ENCODE results near the gene PPT1.

Gene PPT1

DNA sequence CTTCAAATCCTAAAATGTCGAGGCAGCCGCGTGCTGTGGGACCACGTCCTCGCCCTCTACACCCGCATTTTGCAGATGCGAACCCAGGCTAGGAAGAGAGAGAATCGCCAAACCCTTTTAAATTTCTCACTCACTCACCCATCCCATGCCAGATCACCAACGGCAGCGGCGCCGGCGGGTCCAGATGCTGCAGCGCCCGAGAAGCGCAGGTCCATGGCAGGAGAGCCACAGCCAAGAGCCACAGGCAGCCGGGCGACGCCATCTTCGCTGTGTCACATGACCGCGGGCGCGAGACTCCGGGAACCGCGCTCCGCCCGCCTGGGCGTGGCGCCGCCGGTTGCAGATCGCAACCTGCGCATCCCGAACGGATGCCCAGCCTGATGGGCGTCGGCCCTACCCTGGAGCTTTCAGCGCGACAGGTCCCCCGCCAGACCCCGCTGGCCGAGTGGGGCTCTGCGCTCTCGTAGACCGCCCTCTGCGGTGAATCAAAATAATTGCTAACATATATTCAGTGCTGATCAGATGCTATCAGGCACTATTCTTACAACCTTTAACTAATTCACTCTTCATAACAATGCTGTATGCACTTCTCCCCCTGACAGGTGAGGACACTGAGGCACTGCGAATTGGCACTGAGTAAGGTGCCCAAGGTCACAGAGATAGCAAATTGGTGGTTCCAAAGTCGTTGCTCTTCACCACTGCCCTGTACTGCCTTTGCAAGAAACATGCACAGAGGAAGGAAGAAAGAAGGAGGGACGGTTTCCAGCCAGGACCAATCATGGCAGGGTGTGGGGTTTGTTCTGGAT, at the start of gene PPT1:
TSS of gene PPT1 (minus strand) at position 276 of the 806 bp plus-strand sequence. CDS start at position 262, 14 bp downstream.
- peaks cover 0 to 26% (median 14%) of the 10 kb centered on the region in 5 donors for H3K4me1 ChIP-seq (ENCODE audit: control insufficient read depth in 5 of 5, insufficient read depth in 5 of 5, low read length in 5 of 5)
- H3K36me3 ChIP-seq (ENCODE audit: control insufficient read depth in 5 of 5, insufficient read depth in 5 of 5, low read length in 5 of 5), result peaks cover under 1 to 1% (median under 1%) of the 10 kb centered on the region in 5 donors
- no peaks in the 10 kb centered on the region for H3K9me3 ChIP-seq (ENCODE audit: control insufficient read depth in 5 of 5, low read length in 5 of 5)
- peaks cover 0 to 4% (median 0%) of the 10 kb centered on the region in 5 donors for H3K27me3 ChIP-seq (ENCODE audit: control insufficient read depth in 5 of 5, insufficient read depth in 4 of 5, low read length in 5 of 5)
- peak within 1 kb of the TSS; percentile 71 to 95 (median 90) for H3K4me3 ChIP-seq (ENCODE audit: low read depth in 1 of 5, low read length in 5 of 5)
- H3K27ac ChIP-seq (ENCODE audit: low read depth, low read length), result no peak within 1 kb of the TSS
- peak within 1 kb of the TSS in 4 of 5 donors; percentile 45 to 68 (median 59) for H3K9ac ChIP-seq (ENCODE audit: low read length in 5 of 5)

DNA sequence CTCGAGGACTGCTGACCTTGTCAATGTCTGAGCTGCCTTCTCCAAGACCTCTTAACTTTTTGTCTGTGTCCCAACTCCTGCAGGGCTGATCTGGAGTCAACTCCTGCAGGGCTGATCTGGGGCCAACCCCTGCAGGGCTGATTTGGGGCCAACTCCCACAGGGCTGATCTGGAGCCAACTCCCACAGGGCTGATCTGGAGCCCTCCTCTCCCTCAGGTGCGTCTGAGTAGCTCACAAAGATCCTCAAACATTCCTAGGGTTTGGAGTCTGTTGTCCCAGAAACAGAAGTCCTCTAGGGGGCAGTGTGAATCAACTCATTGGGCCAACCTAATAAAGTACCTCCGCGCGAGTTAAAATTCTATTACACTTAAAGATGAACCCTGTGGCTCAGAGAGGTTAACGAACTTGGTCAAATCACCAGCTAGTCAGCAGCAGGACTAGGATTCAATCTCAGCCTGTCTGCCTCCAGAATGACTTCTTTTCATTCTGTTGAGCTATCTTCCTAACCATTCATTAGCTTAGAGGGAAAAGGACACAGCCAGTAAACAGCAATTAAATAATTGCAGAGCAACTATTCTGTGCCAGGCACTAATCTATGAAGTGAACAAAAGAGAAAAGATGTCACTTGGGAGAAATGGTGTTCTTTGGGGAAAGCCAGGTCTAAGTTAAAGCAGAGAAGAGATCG, 47.0 kb upstream of the PPT1 start:
- H3K9me3 ChIP-seq (ENCODE audit: control insufficient read depth in 5 of 5, low read length in 5 of 5), result peaks cover 0 to 4% (median 0%) of the 10 kb centered on the region in 5 donors
- no peak overlapping the region for H3K27ac ChIP-seq (ENCODE audit: low read depth, low read length)
- H3K4me1 ChIP-seq (ENCODE audit: control insufficient read depth in 5 of 5, insufficient read depth in 5 of 5, low read length in 5 of 5), result peaks cover 0 to 3% (median 0%) of the 10 kb centered on the region in 5 donors
- H3K27me3 ChIP-seq (ENCODE audit: control insufficient read depth in 5 of 5, insufficient read depth in 4 of 5, low read length in 5 of 5), result peaks cover under 1 to 7% (median 4%) of the 10 kb centered on the region in 5 donors
- no peak overlapping the region for H3K4me3 ChIP-seq (ENCODE audit: low read depth in 1 of 5, low read length in 5 of 5)
- no peak overlapping the region for H3K9ac ChIP-seq (ENCODE audit: low read length in 5 of 5)
- H3K36me3 ChIP-seq (ENCODE audit: control insufficient read depth in 5 of 5, insufficient read depth in 5 of 5, low read length in 5 of 5), result no peaks in the 10 kb centered on the region

DNA sequence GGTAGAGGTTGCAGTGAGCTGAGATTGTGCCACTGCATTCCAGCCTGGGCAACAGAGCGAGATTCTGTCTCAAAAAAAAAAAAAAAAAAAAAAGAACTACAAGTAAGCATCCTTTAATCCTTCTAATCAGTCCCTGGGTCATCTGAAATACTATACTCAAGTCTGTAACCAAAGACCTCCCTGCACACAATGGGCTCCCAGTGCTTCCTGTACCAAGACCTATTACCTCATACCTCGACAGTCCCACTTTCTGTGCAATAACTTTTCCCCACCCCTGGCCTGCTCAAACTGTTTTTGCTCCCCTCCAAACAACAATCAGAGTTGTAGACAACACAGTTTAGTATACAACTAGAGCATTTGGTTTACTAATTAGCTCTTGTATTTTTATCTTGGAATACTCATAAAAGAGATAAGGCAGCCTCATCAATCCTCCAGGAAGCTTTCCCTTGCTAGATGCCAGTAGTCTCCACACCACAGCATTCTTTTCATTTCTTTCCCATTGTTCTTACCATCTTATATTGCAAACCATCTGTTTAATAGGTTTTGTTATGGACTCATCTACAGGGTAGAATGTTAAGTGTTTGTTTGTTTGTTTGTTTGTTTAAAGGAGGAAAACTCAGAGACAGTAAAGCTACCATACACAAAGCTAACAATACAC, 45.0 kb upstream of the PPT1 start:
- Histone ChIP-seq H3K27me3 (ENCODE audit: control insufficient read depth in 5 of 5, insufficient read depth in 4 of 5, low read length in 5 of 5) (peaks cover 0 to 7% (median 2%) of the 10 kb centered on the region in 5 donors), H3K4me1 (ENCODE audit: control insufficient read depth in 5 of 5, insufficient read depth in 5 of 5, low read length in 5 of 5) (peaks cover 0 to 3% (median 0%) of the 10 kb centered on the region in 5 donors), H3K27ac (ENCODE audit: low read depth, low read length) (no peak overlapping the region), H3K4me3 (ENCODE audit: low read depth in 1 of 5, low read length in 5 of 5) (no peak overlapping the region), H3K36me3 (ENCODE audit: control insufficient read depth in 5 of 5, insufficient read depth in 5 of 5, low read length in 5 of 5) (no peaks in the 10 kb centered on the region), H3K9me3 (ENCODE audit: control insufficient read depth in 5 of 5, low read length in 5 of 5) (peaks cover 0 to 4% (median 0%) of the 10 kb centered on the region in 5 donors), H3K9ac (ENCODE audit: low read length in 5 of 5) (no peak overlapping the region)

DNA sequence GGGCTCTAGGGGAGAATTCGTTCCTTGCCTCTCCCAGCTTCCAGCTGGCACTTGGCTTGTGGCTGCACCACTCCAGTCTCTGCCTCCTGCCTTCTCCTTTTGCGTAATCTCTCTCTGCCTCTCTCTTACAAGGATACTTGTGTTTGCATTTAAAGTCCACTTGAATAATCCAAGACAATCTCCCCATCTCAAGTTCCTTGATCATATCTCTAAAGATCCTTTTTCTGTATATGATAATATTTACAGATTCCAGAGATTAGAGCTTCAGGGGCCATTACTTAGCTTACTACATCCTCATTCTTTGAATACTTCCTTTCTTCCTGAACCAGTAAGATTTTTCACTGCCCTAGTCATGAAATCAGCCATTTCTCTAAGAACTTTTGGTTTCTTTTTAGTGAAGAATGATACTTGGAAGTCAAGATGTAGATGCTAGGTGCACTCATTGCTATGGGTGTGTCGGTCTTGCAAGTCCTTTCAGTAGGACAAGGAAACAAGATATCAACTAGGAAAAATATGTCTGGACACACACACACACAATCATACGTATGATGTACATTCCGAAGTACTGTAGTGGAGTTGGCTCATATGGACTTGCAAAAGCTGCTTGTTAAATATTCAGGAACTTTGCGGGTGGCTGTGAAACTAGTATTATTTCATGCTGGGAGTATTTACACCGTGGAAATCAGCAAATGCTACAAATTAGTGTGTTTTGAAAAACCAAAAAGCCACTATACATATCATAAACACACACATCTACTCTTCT, 43.3 kb upstream of the PPT1 start:
- Histone ChIP-seq H3K27ac (ENCODE audit: low read depth, low read length) (no peak overlapping the region), H3K4me1 (ENCODE audit: control insufficient read depth in 5 of 5, insufficient read depth in 5 of 5, low read length in 5 of 5) (peaks cover 0 to 1% (median 0%) of the 10 kb centered on the region in 5 donors), H3K4me3 (ENCODE audit: low read depth in 1 of 5, low read length in 5 of 5) (no peak overlapping the region), H3K36me3 (ENCODE audit: control insufficient read depth in 5 of 5, insufficient read depth in 5 of 5, low read length in 5 of 5) (no peaks in the 10 kb centered on the region), H3K9me3 (ENCODE audit: control insufficient read depth in 5 of 5, low read length in 5 of 5) (peaks cover 0 to 4% (median 0%) of the 10 kb centered on the region in 5 donors), H3K27me3 (ENCODE audit: control insufficient read depth in 5 of 5, insufficient read depth in 4 of 5, low read length in 5 of 5) (peaks cover 0 to 5% (median 3%) of the 10 kb centered on the region in 5 donors), H3K9ac (ENCODE audit: low read length in 5 of 5) (no peak overlapping the region)

DNA sequence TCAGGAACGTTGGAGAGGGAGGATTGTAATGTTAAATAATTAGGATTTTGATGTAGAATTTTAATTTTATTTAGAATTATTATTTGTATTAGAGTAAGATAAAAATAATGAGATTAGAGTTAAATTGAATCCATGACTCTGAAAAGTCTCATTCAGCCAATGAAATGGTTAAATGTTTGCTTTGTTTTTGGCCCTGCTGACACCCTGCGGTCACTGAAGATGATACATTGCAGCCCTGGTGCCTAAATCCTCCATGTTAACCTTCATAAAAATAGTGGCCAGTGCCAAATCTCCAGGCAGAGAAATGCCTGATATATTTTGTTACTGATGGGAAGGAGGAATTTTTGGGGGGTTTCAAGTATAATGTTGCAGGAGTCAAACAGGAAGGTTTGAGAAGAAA, 36.8 kb upstream of the PPT1 start:
- peaks cover 3 to 17% (median 9%) of the 10 kb centered on the region in 5 donors for H3K27me3 ChIP-seq (ENCODE audit: control insufficient read depth in 5 of 5, insufficient read depth in 4 of 5, low read length in 5 of 5)
- peaks cover 0 to 4% (median 0%) of the 10 kb centered on the region in 5 donors for H3K9me3 ChIP-seq (ENCODE audit: control insufficient read depth in 5 of 5, low read length in 5 of 5)
- H3K4me3 ChIP-seq (ENCODE audit: low read depth in 1 of 5, low read length in 5 of 5), result no peak overlapping the region
- H3K4me1 ChIP-seq (ENCODE audit: control insufficient read depth in 5 of 5, insufficient read depth in 5 of 5, low read length in 5 of 5), result peaks cover 0 to 7% (median 6%) of the 10 kb centered on the region in 5 donors
- H3K9ac ChIP-seq (ENCODE audit: low read length in 5 of 5), result no peak overlapping the region
- H3K36me3 ChIP-seq (ENCODE audit: control insufficient read depth in 5 of 5, insufficient read depth in 5 of 5, low read length in 5 of 5), result no peaks in the 10 kb centered on the region
- H3K27ac ChIP-seq (ENCODE audit: low read depth, low read length), result no peak overlapping the region

DNA sequence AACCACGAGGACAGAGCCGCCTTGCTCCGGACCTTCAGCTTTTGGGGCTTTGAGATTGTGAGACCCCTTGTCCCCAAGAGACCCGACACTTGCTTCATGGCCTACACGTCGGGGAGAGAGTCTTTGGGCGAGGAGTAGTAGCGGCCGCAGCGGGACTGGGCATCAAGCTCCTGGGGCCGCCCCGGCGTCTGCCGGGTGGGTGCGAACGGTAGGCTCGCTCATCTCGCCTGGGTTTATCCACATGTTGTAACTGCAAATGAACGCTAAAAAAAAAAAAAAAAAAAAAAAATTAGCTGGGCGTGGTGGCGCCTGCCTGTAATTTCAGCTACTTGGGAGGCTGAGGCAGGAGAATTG, 36.2 kb upstream of the PPT1 start:
- peaks cover 3 to 17% (median 9%) of the 10 kb centered on the region in 5 donors for H3K27me3 ChIP-seq (ENCODE audit: control insufficient read depth in 5 of 5, insufficient read depth in 4 of 5, low read length in 5 of 5)
- H3K9ac ChIP-seq (ENCODE audit: low read length in 5 of 5), result no peak overlapping the region
- peak overlapping the region in 2 of 5 donors; percentile 40 to 44 for H3K4me3 ChIP-seq (ENCODE audit: low read depth in 1 of 5, low read length in 5 of 5)
- no peak overlapping the region for H3K27ac ChIP-seq (ENCODE audit: low read depth, low read length)
- H3K9me3 ChIP-seq (ENCODE audit: control insufficient read depth in 5 of 5, low read length in 5 of 5), result peaks cover 0 to 4% (median 0%) of the 10 kb centered on the region in 5 donors
- no peaks in the 10 kb centered on the region for H3K36me3 ChIP-seq (ENCODE audit: control insufficient read depth in 5 of 5, insufficient read depth in 5 of 5, low read length in 5 of 5)
- H3K4me1 ChIP-seq (ENCODE audit: control insufficient read depth in 5 of 5, insufficient read depth in 5 of 5, low read length in 5 of 5), result peaks cover 0 to 7% (median 6%) of the 10 kb centered on the region in 5 donors

DNA sequence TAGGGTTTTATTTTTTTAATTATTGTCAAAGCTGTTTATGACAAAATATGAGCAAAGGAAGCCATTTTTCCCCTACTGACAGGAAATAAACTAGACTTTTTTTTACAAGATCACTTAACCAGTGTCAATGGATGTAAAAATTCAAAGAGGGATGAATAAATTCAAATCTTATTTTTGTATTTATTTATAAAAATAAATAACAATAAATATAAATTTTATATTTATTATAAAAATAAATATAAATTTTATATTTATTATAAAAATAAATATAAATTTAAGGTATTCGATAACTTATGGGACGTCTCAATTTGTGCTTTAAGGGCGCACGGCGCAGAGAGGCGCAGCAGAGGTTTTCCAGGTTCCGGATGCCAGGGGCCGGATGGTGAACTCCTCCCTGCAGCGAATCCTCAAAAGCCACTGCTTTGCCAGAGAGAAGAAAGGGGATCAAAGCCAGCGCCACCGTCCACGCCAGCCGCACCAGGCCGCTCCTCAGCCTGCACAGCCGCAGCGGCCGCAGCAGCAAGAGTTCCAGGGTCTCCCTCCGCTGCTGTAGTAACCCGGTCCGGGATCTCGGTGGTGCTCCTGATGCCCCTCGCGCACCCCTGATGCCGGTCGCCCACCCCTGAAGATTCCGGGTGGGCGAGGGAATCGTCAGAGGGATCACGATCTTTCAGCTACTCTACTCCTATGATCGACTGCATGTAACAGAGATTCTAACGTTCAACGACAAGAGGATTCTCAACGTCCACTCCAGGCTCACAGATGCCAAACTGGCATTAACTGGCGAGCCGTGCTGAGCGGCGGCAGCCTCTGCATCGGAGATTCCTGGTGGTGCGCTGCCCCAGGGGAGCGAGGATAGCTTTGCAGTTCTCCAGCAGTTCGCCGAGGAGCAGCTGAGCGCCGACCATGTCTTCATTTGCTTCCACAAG, 35.6 kb upstream of the PPT1 start:
- Histone ChIP-seq H3K27ac (ENCODE audit: low read depth, low read length) (no peak overlapping the region), H3K9ac (ENCODE audit: low read length in 5 of 5) (no peak overlapping the region), H3K27me3 (ENCODE audit: control insufficient read depth in 5 of 5, insufficient read depth in 4 of 5, low read length in 5 of 5) (peaks cover 3 to 17% (median 9%) of the 10 kb centered on the region in 5 donors), H3K36me3 (ENCODE audit: control insufficient read depth in 5 of 5, insufficient read depth in 5 of 5, low read length in 5 of 5) (no peaks in the 10 kb centered on the region), H3K4me3 (ENCODE audit: low read depth in 1 of 5, low read length in 5 of 5) (peak overlapping the region in 4 of 5 donors; percentile 3 to 44 (median 36)), H3K9me3 (ENCODE audit: control insufficient read depth in 5 of 5, low read length in 5 of 5) (peaks cover 0 to 4% (median 0%) of the 10 kb centered on the region in 5 donors), H3K4me1 (ENCODE audit: control insufficient read depth in 5 of 5, insufficient read depth in 5 of 5, low read length in 5 of 5) (peaks cover 0 to 7% (median 6%) of the 10 kb centered on the region in 5 donors)

DNA sequence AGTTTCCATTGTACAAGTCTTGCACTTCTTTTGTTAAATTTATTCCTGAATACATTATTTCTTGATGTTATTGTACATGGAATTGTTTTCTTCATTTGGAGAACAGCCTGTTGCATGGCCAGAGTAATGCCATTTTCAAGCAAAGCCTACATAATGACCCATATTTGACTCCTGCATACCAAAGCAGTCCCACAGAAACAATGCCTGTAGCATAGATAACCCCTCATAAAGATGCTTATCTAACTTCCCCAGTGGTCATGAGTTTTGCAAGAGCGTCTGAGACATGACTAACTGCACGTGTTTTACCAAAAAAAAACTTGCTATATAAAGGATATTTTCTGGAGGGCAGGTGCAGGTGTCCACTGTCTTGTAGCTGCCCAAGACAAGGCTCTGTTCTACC, 33.8 kb upstream of the PPT1 start:
- Histone ChIP-seq H3K9ac (ENCODE audit: low read length in 5 of 5) (no peak overlapping the region), H3K4me1 (ENCODE audit: control insufficient read depth in 5 of 5, insufficient read depth in 5 of 5, low read length in 5 of 5) (peaks cover 0 to 7% (median 6%) of the 10 kb centered on the region in 5 donors), H3K9me3 (ENCODE audit: control insufficient read depth in 5 of 5, low read length in 5 of 5) (peaks cover 0 to 4% (median 0%) of the 10 kb centered on the region in 5 donors), H3K36me3 (ENCODE audit: control insufficient read depth in 5 of 5, insufficient read depth in 5 of 5, low read length in 5 of 5) (no peaks in the 10 kb centered on the region), H3K27me3 (ENCODE audit: control insufficient read depth in 5 of 5, insufficient read depth in 4 of 5, low read length in 5 of 5) (peaks cover 3 to 17% (median 9%) of the 10 kb centered on the region in 5 donors), H3K4me3 (ENCODE audit: low read depth in 1 of 5, low read length in 5 of 5) (no peak overlapping the region), H3K27ac (ENCODE audit: low read depth, low read length) (no peak overlapping the region)
